GM12873 (cell line): ENCODE measurements around the gene FAM53C.

Experiments used
- TF ChIP-seq, protein P1 (sequence below): IDR thresholded peaks from 2 replicates; pipeline ENCODE4 v1.5.1; 2012; ENCODE audit warnings: low read depth, mild to moderate bottlenecking, moderate library complexity, low read length, control low read depth; ENCODE audit not compliant: insufficient read depth; ENCODE audit errors: missing control alignments

FAM53C gene

DNA sequence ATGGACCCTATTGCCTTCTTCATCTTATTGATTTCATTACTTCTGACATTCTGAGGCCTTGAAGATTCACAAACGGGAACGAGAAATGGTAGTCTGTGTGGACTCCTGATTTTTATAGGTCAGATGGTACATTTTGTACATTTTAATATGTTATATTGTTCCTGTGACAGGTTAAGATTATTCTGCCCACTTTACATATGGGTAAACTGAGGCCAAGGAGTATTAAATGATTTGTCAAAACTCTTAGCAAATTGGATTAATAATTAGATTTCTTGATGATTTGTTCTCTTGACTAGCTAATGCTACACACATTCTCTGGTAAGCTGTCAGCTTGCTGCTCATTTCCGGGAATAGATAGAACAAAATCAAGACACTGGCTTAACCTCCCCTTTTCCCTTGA, 1.9 kb downstream of the FAM53C start:
- TF ChIP-seq, protein P1, sequence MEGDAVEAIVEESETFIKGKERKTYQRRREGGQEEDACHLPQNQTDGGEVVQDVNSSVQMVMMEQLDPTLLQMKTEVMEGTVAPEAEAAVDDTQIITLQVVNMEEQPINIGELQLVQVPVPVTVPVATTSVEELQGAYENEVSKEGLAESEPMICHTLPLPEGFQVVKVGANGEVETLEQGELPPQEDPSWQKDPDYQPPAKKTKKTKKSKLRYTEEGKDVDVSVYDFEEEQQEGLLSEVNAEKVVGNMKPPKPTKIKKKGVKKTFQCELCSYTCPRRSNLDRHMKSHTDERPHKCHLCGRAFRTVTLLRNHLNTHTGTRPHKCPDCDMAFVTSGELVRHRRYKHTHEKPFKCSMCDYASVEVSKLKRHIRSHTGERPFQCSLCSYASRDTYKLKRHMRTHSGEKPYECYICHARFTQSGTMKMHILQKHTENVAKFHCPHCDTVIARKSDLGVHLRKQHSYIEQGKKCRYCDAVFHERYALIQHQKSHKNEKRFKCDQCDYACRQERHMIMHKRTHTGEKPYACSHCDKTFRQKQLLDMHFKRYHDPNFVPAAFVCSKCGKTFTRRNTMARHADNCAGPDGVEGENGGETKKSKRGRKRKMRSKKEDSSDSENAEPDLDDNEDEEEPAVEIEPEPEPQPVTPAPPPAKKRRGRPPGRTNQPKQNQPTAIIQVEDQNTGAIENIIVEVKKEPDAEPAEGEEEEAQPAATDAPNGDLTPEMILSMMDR = no peak

GRCh38 chr5:138344887-138345622, 7.0 kb downstream of the FAM53C start:
- TF ChIP-seq, protein P1 = no peak

DNA sequence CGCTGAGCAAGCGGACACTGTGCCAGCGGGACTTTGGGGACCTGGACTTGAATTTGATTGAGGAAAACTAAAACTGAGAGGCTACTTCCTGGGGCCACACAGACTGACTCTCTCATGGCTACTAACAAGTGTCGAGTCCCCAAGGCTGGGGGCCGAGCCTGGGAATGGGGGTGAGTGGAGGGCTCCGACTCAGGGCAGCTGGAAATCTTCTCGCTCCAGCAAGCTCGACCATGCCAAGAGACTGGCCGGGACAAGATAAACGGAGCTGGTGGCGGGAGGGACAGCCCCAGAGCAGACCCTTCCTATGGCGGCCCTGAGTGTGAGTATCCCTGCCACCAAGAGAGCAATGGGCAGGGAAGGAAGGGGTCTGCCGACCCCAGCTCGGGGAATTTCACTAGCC, 8.8 kb downstream of the FAM53C start:
- TF ChIP-seq, protein P1 = no peak

DNA sequence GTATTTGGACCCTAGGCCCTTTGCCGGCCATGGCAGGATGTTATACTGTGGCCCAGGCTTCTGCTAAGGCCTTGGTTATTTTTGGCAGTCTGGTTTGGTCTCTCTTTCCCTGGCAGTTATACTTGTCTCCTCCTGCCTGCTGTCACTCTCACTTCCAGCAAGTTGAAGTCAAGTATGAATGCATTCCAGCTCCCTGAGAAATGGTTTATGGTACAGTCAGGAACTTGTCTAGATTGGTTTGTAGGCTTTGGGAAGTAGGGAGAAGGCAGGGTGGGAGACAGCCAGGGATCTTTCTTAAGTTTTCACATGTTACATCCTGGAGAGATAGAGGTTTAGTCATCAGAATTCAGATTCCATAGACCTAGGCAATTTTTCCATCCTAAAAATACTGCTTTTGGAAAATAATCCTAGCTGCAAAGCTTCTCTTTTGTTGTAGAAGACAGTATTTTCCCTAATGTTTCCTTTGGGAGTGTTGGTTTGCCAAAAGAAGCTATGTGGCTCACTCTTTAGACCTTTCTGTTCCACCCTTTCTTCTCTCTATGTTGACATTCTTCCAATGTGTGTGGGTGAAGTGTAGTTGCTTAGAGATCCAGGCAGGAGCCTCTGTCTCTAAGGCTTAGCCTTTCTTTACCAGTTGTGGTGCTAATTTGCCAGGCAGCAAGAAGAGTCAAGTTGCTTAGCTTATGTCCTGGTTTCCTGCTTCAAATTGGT, 11.9 kb downstream of the FAM53C start:
- TF ChIP-seq, protein P1 = no peak

DNA sequence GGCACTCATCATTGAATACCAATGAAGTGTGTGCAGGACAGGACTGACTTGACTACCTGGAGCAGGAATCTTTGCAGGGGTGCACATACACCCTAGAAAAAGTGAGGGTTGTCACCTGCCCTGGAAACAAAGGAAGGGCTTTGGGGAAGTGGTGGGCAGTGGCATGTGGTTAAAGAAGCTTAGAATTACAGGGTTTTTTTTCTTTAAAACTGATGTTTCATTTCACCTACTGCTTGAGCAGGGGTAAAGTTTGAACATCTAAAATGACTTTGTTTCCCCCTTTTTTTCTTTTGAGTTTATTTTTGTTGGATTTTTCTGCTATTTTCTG, 12.5 kb downstream of the FAM53C start:
- TF ChIP-seq, protein P1 = no peak

DNA sequence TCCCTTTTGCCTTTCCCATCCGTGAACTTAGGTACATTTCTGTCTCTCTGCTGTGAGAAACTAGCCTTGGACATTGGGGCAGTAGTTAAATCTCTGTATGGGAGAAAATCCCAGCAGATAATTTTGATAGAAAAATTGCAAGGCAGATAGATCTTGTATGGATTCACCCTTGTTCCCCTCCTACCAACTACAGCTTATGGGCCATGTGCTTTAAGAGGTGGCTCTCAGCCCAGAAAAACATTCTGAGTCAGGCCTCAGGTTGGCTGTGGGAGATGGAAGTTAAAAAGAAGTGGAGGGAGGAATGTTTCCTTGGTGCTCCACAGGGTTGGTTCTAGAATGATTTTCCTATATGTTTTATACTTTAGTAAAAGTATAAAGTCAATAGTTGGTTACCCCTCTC, 13.0 kb downstream of the FAM53C start:
- TF ChIP-seq, protein P1 = no peak

DNA sequence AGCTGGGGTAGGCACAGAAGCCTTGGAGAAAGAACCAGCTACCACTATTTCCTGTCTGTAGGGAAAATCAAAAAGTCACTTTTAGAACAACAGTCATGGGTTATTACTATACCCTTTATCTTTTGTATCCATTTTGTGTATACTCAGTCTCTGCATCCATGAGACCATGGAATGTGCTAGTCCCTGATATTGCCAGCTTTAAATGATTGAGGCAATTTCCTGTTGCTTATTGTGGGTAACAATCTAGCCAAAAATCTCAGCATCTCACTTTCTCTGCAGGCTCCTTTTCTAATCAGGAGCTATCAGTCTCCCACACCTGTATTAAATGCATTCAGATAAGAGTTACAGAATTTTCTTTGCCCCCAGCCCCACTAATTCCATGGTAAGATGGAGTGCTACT, 13.5 kb downstream of the FAM53C start:
- TF ChIP-seq, protein P1 = no peak
